AG10803 (cell line): Measurements from ENCODE around the gene PACRG.

Experiments
- DNase-seq: peaks from one replicate; pipeline ENCODE4 v3.0.0; 2010; ENCODE audit warnings: low read depth
- H3K4me3 ChIP-seq: 2 replicates; pipeline ENCODE4 v1.5.1; 2011; ENCODE audit warnings: mild to moderate bottlenecking, low read length, control low read depth
- TF ChIP-seq, protein P1 (sequence below): conservative IDR thresholded peaks from 2 replicates; pipeline ENCODE4 v1.5.1; 2011; ENCODE audit warnings: mild to moderate bottlenecking, low read length, control low read depth, inconsistent platforms

The PACRG gene

DNA sequence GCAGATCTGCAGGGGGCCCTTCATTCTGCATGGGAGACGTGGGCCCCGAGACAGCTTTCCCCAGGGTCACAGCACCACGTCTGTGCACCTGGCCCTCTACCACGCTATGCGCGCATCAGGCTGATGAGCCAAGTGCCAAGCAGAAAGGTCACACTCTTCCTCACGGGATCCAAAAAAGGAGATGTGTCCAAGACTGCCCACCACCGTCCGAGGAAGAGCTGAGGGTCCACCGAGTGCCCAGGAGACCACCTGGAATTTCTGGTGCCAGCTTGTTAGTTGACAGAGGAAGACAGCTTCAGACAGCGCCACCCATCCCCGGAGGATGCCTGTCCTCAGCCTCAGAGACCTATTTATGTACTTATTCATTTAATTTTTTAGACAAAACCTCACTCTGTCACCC, 609.2 kb downstream of the PACRG start:
- DNase-seq: no peak
- no peak overlapping the region for H3K4me3 ChIP-seq
- TF ChIP-seq, protein P1, sequence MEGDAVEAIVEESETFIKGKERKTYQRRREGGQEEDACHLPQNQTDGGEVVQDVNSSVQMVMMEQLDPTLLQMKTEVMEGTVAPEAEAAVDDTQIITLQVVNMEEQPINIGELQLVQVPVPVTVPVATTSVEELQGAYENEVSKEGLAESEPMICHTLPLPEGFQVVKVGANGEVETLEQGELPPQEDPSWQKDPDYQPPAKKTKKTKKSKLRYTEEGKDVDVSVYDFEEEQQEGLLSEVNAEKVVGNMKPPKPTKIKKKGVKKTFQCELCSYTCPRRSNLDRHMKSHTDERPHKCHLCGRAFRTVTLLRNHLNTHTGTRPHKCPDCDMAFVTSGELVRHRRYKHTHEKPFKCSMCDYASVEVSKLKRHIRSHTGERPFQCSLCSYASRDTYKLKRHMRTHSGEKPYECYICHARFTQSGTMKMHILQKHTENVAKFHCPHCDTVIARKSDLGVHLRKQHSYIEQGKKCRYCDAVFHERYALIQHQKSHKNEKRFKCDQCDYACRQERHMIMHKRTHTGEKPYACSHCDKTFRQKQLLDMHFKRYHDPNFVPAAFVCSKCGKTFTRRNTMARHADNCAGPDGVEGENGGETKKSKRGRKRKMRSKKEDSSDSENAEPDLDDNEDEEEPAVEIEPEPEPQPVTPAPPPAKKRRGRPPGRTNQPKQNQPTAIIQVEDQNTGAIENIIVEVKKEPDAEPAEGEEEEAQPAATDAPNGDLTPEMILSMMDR: no peak

GRCh38 chr6:163337958-163338357, 610.2 kb downstream of the PACRG start:
- no peak overlapping the region for H3K4me3 ChIP-seq
- TF ChIP-seq, protein P1: no peak
- no peak for DNase-seq

GRCh38 chr6:163338671-163339405, 611.1 kb downstream of the PACRG start:
- no peak overlapping the region for H3K4me3 ChIP-seq
- peak; percentile 65 for DNase-seq
- TF ChIP-seq, protein P1: no peak

DNA sequence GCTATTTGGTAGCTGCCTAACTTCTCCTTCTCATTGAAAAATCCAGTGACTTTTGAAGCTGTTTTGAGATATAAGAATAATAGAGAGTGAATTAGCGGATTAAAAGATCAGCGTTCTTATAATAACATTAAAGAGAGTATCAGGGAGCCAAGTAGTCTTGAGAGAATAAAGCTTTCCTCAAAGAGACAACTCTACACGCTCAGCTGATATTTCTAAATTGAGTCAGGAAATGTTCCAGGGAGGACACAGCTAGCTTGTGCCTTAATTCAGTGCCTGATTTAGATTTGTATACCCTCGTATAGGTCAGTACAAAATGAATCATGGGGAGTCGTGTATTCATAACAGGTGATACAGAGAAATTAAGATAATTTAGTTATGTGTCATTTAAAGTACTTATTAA, 611.7 kb downstream of the PACRG start:
- TF ChIP-seq, protein P1: no peak
- H3K4me3 ChIP-seq: no peak overlapping the region
- DNase-seq: no peak

DNA sequence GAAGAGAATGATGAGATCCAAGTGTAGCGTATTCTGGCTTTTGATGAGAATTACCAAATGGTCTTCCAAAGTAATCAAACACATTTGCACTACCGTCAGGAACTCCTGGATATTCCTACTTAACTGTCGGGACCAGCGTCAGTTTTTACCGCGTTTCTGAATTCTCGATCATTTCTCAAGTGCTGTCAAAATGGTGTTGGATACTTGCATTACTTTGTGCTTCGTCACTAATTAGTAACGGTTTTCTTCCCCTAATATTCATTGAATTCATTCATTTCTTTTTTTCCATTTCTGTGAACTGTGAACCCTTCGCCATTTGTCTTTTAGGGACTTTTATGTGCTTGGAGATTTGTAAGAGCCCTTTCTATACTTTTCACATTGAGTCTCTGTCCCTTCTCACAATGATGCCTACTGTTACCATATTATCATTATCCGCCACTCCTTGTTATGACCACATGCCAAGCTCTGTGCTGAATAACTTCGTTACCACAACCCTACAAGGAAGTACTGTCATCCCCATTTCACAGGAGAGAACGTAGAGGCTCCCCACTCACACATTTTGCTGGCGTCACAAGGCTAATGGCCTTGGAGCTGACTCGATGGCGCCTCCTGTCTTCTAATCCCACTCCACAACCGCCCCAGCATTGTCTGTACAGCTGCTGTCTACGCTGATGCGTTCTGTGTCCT, 612.6 kb downstream of the PACRG start:
- no peak overlapping the region for H3K4me3 ChIP-seq
- TF ChIP-seq, protein P1: no peak
- no peak for DNase-seq

GRCh38 chr6:163341224-163342061, 613.7 kb downstream of the PACRG start:
- no peak for DNase-seq
- H3K4me3 ChIP-seq: no peak overlapping the region
- TF ChIP-seq, protein P1: no peak
